GM04503 (cell line): ENCODE results near the gene RPL6.
"Not testable (repeated sequence)": the region's sequence is repeated elsewhere in the genome, so short reads cannot be mapped to it uniquely, and the experiment has no call there.

Experiments used
- DNase-seq: peaks from one replicate; pipeline ENCODE4 v3.0.0-alpha.2; 2012; ENCODE audit warnings: low read depth

RPL6 gene

GRCh38 chr12:112409064-112409905 is at the start of gene RPL6:
Gene RPL6 (minus strand): TSS chr12:112409605. CDS start chr12:112408656, 949 bp downstream.
- DNase-seq: peak; percentile 81

- DNase-seq: no peak
Observed at GRCh38 chr12:112458751-112459150, 49.3 kb upstream of the RPL6 start.

GRCh38 chr12:112458330-112458729 is 48.9 kb upstream of the RPL6 start:
- no peak for DNase-seq

GRCh38 chr12:112457142-112457541 is 47.7 kb upstream of the RPL6 start:
- DNase-seq: not testable (repeated sequence)

GRCh38 chr12:112456029-112456428 is 46.6 kb upstream of the RPL6 start:
- DNase-seq: no peak

GRCh38 chr12:112450725-112451124 is 41.3 kb upstream of the RPL6 start:
- no peak for DNase-seq

GRCh38 chr12:112448165-112448564 is 38.8 kb upstream of the RPL6 start:
- not testable (repeated sequence) for DNase-seq

GRCh38 chr12:112447106-112447505 is 37.7 kb upstream of the RPL6 start:
- DNase-seq: no peak

- no peak for DNase-seq
Observed at GRCh38 chr12:112446008-112446725, 36.8 kb upstream of the RPL6 start.

- DNase-seq: no peak
Observed at GRCh38 chr12:112443916-112444315, 34.5 kb upstream of the RPL6 start.

- DNase-seq: not testable (repeated sequence)
Observed at GRCh38 chr12:112440653-112441052, 31.2 kb upstream of the RPL6 start.

- no peak for DNase-seq
Observed at GRCh38 chr12:112439769-112440168, 30.4 kb upstream of the RPL6 start.

- not testable (repeated sequence) for DNase-seq
Observed at GRCh38 chr12:112438645-112439044, 29.2 kb upstream of the RPL6 start.

GRCh38 chr12:112433551-112433950 is 24.1 kb upstream of the RPL6 start:
- DNase-seq: no peak

- DNase-seq: no peak
Observed at GRCh38 chr12:112431965-112432364, 22.6 kb upstream of the RPL6 start.

- DNase-seq: no peak
Observed at GRCh38 chr12:112430929-112431328, 21.5 kb upstream of the RPL6 start.

- no peak for DNase-seq
Observed at GRCh38 chr12:112427760-112428159, 18.4 kb upstream of the RPL6 start.

- no peak for DNase-seq
Observed at GRCh38 chr12:112425582-112426382, 16.4 kb upstream of the RPL6 start.

GRCh38 chr12:112424126-112424525 is 14.7 kb upstream of the RPL6 start:
- no peak for DNase-seq

GRCh38 chr12:112422531-112422930 is 13.1 kb upstream of the RPL6 start:
- DNase-seq: no peak

GRCh38 chr12:112421363-112421762 is 12.0 kb upstream of the RPL6 start:
- no peak for DNase-seq

GRCh38 chr12:112420740-112421139 is 11.3 kb upstream of the RPL6 start:
- no peak for DNase-seq
